Sigmoid colon (tissue), 4 donors: Measurements from ENCODE around the gene JAKMIP2.

Source experiments
- EP300 ChIP-seq, 4 donors: sonication (generic); formaldehyde crosslinking; IDR thresholded peaks; one replicate each; pipeline ENCODE4 v1.6.1; 2017; ENCODE audit warnings: antibody characterized with exemption in 4 of 4
- POLR2A ChIP-seq, 2 donors: fragments of 450-650 bp; IDR thresholded peaks; one replicate each; pipeline ENCODE4 v1.6.1; 2016; ENCODE audit warnings: antibody characterized with exemption in 2 of 2, mild to moderate bottlenecking in 2 of 2, moderate library complexity in 2 of 2
- POLR2AphosphoS5 ChIP-seq, 4 donors: sonication (generic); formaldehyde crosslinking; IDR thresholded peaks; one replicate each; pipeline ENCODE4 v1.6.1; 2017; ENCODE audit warnings: antibody characterized with exemption in 4 of 4
- TF ChIP-seq, protein P1 (sequence below), 4 experiments: fragments of 450-650 bp in 3 of 4; fragments of 200-600 bp in 1 of 4; IDR thresholded peaks; one replicate each; pipeline ENCODE4 v1.5.1; 2016 to 2019; ENCODE audit warnings: antibody characterized with exemption in 4 of 4, mild to moderate bottlenecking in 3 of 4, moderate library complexity in 2 of 4

DNA sequence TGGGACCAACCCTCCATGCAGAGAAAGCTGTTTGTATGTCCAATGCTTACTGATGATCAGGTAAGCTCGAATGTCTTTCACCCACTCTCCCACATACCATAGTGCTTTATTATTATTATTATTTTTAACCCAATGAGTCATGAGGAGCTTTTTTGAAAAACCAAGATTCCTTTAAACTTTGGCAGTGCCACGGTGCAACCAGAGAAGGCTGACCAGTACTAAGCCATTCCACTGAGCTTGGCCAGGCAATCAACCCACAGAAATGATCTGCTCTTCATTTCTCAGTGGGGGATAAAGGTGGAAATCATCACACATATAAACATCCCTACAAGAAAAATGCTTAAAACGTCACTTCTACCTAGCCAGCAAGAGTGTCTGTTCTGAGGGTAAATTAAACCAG is 35.5 kb downstream of the JAKMIP2 start:
- TF ChIP-seq EP300 (IDR thresholded peaks at IDR 0.05) (no peak), POLR2A (IDR thresholded peaks at IDR 0.05) (no peak), POLR2AphosphoS5 (IDR thresholded peaks at IDR 0.05) (no peak)
- TF ChIP-seq, protein P1, sequence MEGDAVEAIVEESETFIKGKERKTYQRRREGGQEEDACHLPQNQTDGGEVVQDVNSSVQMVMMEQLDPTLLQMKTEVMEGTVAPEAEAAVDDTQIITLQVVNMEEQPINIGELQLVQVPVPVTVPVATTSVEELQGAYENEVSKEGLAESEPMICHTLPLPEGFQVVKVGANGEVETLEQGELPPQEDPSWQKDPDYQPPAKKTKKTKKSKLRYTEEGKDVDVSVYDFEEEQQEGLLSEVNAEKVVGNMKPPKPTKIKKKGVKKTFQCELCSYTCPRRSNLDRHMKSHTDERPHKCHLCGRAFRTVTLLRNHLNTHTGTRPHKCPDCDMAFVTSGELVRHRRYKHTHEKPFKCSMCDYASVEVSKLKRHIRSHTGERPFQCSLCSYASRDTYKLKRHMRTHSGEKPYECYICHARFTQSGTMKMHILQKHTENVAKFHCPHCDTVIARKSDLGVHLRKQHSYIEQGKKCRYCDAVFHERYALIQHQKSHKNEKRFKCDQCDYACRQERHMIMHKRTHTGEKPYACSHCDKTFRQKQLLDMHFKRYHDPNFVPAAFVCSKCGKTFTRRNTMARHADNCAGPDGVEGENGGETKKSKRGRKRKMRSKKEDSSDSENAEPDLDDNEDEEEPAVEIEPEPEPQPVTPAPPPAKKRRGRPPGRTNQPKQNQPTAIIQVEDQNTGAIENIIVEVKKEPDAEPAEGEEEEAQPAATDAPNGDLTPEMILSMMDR (IDR thresholded peaks at IDR 0.05): no peak
